M059J (cell line): Measurements from ENCODE around the gene IGF2BP3. TPM values are rescaled to one million over a fixed set of nuclear protein-coding genes. Genes with fewer than 3 reads are reported as not detected.
"Not testable (repeated sequence)": the region's sequence is repeated elsewhere in the genome, so short reads cannot be mapped to it uniquely, and the experiment has no call there.

Experiments used
- DNase-seq: peaks from one replicate; pipeline ENCODE4 v3.0.0-alpha.2; 2012; ENCODE audit warnings: low read depth
- total RNA-seq: library from RNA; depleted of rRNA; stranded (reverse); fragments of >200 nt; shearing (Covaris generic); gene quantifications from 2 replicates; pipeline ENCODE4 v1.2.3, GENCODE V29; 2014

IGF2BP3 gene
- total RNA-seq, 1 experiment from 2014 or later, result 50.6 TPM

DNA sequence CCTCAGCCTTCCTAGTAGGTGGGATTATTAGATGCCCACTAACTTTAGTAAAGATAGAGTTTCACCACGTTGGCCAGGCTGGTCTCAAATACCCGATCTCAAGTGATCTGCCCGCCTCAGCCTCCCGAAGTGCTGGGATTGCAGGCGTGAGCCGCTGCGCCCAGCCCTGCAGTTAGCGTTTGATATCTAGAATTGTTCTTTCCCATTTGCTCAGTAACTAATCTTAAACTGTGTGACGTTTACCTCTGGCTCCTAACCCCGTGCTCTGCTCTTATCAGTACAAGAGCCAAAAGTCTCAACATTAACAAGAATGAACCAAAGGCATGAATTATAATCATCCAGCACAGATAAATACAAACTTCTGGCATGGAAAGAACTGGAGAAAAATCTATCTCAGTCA, 47.4 kb downstream of the IGF2BP3 start:
- no peak for DNase-seq

DNA sequence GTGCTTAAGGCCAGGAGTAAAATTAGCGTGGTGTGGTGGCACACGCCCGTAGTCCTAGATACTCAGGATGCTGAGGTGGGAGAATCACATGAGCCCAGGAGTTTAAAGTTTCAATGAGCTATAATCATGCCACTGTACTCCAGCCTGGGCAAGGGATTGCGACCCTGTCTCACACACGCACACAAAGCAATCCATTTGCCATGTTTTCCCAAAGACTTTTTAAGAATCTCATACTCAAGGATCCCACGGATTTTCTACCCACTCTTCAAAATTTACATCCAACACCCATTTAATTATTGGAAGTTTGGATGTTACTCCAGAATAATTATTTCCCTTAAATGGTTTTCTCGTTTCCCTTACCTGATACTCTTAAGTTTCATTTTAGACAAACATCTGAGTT, 47.9 kb downstream of the IGF2BP3 start:
- no peak for DNase-seq

DNA sequence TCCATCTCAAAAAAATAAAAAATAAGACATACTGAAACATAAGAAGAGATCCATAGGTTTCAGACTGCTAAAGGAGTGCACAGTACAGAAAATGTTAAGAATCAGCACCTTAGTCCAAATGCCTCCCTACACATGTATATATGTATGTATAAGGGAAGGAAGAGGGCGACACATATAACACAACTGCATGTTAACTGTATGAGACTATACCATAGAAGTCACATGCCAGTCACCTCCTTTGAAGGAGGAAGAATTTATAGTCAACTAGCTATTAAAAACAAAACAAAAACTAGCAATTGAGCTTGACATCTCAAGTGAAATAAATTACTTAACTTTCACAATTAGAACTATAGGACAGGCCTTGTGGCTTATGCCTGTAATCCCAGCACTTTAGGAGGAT, 50.4 kb downstream of the IGF2BP3 start:
- no peak for DNase-seq

DNA sequence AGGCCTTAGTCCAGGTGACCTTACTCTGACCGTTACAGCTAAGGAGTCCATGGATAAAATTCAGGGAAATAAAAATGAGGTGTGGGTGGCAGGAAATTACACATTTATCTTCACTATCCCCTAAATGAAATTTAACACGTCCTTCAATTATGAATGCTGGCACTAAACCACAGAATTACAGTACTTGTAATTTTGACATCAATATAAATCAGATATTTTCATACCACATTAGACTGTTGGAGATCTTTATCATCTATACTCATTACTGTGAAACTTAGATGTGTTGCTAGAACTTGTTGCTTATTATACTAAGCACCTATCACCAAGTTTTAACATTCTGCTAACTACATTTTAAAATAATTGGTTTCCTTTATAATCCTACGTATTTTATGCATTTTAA, 51.1 kb downstream of the IGF2BP3 start:
- DNase-seq, result no peak

DNA sequence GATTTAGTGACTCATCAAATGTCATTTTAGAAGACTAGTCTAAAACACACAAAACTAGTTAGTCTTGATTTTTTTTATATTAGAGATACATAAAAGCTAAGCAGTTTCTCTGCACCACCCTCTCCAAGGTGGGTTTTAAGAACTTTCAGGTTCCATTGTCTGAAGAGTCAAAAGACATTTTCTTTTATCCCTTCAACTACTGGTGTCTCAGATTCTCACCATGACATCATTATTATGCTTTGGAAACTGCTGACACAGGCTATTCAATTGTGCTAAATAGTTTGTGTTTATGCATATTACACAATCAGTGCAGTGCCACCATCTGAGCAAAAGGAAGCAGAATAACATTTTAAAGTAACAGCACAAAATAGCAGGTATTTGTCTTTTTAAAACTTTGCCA, 52.2 kb downstream of the IGF2BP3 start:
- DNase-seq, result peak; percentile 70

DNA sequence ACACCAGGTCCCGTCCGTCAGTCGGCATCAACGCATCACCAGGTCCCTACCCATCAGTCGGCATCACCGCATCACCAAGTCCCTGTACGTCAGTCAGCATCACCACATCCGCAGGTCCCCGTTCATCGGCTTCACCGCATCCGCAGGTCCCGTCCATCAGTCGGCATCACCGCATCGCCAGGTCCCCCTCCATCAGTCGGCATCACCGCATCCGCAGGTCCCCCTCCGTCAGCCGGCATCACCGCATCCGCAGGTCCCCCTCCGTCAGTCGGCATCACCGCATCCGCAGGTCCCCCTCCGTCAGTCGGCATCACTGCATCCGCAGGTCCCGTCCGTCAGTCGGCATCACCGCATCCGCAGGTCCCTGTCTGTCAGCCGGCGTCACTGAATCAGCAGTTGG, 55.1 kb downstream of the IGF2BP3 start:
- no peak for DNase-seq

DNA sequence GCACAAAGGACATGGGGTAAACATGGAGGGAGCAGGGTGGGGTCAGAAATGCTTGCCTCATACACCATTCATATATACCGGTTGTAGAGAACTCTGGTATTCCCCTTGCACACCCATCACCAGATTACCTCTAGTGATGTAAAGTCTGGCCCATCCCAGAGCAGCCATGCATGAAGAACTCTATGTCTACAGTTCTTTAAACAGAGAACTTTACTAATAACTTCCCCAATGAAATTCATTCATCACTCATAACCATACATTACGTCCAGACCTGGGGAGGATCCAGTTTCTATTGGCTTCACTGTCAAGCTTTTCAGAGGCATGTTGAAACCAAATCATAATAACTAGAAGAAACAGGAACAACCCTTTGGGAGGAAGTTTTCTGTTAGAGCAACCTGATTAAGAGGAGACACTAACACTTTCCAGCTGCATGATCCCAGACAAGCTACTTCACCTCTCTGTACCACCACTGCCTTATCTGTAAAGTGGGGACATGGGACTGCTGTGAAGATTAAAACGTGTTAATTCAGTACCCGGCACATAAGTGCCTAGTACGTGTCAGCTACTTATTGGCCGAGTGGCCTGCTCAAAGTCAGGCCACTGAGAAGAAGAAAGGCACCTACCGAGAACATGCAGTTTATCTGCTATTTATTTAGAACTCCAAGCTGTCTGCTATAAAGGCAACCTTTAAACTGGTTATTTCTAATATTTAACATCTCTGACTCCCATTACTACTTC, 59.7 kb downstream of the IGF2BP3 start:
- DNase-seq, result no peak

DNA sequence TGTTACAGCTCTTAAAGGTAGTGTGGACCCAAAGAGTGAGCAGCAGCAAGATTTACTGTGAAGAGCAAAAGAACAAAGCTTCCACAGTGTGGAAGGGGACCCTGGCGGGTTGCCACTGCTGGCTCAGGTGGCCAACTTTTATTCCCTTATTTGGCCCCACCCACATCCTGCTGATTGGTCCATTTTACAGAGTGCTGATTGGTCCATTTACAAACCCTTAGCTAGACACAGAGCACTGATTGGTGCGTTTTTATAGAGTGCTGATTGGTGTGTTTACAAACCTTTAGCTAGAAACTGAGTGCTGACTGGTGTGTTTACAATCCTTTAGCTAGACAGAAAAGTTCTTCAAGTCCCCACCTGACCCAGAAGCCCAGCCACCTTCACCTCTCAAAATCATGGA, 63.7 kb downstream of the IGF2BP3 start:
- DNase-seq, result not testable (repeated sequence)

DNA sequence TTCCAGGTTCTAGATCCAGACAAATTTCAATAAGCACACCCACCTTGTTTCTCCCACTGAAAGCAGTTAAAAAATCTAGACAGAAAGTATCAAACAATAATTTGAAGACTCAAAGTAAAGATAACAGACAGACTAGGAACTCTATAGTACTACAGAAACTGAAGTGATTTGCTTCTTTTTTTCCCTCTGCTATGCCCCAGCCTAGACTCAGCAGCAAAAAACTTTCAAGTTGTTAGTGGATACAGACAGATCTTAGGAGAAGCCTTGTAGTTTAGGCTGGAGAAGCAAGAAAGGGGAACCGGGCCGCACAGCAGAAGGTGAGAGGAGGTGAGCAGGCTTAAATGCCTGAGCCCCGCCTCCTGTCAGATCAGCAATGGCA, 65.1 kb downstream of the IGF2BP3 start:
- no peak for DNase-seq

DNA sequence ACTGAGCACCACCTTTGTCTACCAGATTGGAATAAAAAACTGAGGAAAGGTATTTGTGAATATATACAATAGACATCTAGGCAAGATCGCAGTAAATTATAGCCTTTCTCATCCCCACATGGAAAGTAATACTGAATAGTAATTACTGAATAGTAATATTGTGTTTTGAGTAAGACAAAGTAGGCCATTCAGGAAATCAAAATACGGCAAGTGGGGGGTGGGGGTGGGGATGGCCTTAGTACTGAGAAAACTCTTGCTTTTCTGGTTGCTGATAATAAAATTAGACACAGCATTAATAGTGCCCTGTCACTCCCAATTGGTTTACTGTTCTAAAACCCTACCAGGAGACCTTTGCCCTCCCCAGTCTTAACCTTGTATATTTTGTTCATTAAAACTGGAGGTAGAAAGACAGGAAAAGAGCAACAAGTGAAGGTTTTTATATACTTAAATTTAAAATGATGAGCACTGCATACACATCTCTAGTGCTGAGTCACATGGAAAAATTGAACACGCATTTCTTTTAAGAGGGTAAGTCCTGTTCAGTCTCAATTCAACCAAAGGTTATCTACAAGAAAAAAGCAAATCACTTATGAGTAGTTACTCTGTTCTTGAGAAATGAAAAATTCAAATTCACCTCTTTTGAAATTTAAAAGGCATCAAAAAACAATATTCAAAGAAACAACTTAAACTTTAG, 65.6 kb downstream of the IGF2BP3 start:
- no peak for DNase-seq

DNA sequence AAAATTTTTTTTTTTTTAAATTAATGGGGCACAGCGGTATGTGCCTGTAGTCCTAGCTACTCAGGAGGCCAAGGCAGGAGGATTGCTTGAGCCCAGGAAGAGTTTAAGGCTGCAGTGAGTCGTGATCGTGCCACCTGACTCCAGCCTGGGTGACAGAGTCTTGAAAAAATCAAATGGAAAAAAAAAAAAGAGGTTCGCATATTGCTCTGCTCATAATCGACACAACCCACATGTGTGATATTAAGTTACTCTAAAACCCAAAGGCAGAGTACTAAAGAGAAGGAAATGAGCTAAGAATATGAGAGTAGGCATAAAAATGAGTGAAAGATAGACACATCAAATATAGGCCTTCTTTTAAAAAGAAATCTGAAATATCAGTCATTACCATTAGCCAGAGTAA, 66.3 kb downstream of the IGF2BP3 start:
- no peak for DNase-seq

DNA sequence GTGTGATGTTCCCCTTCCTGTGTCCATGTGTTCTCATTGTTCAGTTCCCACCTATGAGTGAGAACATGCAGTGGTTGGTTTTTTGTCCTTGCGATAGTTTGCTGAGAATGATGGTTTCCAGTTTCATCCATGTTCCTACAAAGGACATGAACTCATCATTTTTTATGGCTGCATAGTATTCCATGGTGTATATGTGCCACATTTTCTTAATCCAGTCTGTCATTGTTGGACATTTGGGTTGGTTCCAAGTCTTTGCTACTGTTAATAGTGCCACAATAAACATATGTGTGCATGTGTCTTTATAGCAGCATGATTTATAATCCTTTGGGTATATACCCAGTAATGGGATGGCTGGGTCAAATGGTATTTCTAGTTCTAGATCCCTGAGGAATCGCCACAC, 72.2 kb downstream of the IGF2BP3 start:
- DNase-seq, result not testable (repeated sequence)

DNA sequence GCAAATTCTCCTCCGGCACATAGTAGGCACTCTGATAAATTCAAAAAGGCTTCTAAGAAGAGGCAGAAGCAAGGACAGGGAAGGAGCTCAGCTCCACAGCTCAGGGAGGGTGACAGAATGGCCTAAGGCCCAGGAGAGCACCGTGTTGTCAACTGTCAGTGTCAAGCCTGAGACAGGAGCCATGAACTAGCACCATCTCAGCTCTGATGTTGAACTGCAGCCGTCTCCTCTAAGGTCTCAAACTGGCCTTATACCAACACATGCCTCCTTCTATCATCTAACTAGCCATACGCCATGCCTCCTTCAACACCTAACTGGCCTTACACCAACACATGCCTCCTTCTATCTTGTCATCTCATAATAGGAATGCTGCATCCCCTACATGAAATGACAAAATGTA, 73.0 kb downstream of the IGF2BP3 start:
- DNase-seq, result no peak

DNA sequence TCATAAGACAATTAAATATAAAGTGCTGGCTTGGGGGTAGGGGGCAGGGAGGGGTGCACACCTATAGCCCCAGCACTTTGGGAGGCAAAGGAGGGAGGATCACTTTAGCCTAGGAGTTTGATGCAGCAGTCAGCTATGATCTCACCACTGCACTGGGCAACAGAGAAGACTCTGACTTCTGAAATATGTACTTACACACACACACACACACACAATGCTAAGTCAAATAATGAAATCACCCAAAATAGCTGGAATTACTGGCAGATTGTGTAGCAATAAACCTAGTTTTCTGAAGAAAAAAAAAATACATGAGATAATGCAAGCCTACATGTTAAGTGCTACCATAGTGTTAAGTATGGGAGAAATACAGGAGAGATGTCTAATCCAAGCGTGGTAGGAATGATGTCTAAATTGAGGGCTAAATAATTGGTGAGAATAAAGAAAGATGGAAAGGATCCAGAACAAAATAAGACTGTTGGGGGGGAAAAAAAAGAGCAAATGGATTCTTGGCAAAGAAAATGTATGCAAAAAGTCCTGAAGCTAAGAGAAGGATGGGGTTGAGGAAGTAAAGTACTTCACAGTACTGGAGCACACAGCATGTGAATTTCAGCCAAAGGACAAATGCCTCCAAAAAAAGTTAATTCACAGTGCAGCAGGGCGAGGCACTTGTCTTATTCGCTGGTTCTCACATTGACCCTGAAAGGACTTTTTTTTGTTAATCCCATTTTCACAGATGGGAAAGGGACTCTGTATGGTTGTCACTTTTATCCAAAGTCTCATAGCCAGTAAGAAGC, 73.9 kb downstream of the IGF2BP3 start:
- peak; percentile 12 for DNase-seq

DNA sequence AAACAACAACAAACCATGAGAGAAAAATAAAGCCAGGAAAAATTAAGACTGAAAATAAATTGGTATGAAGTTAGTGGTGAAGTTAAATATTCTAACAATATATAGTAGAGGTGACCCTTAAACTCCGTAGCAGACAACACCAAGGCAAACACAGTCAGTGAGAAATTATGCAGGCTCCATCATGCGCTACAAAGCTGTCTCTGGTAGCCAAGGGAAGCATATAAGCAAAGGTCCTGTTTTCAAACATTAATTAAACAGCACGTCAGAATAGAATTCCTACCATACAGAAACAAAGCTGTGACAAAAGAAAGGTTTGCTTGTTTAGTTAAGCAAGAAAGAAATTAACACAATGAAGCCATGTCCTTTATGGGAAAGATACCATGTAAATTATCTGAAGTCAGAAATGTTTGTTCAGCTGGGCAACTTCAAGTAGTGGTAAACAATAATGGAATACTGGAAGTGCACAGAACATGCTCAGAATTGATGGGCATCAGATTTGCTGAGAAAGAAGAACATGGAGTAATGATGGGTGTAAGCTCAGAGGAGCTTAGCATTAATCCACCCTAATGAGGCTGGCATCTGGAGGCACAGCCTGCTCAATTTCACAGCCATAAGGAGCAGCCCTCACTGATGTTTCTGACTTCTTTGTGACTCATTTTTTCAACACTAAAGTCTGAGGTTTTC, 75.7 kb downstream of the IGF2BP3 start:
- peak; percentile 21 for DNase-seq

DNA sequence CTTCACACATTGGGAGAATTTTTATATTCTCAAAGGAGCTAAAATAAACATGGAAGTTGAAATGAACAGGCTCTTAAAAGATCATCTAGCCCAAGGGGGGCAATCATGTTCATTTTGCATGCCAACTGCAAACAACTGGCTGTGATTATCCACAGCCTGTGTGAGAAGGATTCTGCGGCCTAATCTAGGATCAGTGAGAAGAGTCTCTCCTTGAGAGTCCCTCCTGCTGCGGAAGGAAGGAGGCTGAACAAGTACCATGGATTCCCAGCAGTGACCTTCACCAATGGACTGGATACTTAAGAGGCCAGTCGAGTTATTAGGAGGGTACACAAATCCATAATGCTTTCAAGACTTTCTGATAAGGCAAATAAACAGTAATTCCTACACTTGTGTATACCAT, 76.7 kb downstream of the IGF2BP3 start:
- DNase-seq, result no peak

DNA sequence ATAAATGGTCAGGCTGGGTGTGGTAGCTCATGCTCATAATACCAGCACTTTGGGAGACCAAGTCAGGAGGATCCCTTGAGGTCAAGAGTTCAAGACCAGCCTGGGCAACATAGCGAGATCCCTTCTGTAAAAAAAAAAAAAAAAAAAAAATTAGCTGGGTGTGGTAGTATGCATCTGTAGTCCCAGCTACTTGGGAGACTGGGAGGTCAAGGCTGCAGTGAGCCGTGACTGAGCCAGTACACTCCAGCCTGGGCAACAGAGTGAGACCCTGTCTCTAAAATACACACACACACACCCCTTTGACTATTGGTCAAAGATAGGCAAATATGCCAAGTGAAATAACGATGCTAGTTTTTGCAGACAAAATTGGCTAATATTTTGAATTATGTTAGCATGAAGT, 80.6 kb downstream of the IGF2BP3 start:
- no peak for DNase-seq

DNA sequence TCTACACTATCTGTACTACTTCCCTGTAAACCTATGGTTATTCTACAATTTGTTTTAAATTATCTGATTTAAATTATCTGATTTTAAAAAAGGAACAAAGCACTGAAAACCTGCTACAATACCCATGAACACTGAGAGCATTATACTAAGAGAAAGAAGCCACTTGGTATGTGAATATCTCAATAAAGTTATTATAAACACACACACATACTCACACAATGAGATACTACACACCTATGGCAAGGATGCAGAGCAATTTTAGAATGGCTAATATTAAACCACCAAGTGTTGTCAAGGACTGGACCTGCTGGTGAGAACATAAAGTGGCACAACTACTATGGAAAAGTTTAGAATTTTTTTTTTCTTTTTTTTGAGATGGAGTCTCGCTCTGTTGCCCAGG, 82.7 kb downstream of the IGF2BP3 start:
- no peak for DNase-seq

DNA sequence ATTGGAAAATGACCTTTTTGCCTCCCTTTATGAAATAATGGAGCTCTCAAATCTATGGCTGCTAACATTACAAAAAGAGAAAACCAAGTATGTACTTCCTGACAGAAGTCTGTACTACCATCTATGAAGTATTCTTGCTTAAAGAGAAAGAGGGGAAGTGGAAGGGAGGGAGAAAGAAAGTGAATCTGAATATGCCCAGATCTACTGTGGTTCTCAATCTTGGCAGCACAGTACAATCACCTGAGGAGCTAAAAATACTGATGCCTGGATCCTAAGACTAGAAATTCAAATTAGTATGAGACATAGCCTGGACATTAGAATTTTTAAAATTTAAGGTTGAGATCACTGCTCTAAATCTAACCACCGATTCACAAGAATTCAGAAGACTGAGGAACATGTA, 85.2 kb downstream of the IGF2BP3 start:
- DNase-seq, result no peak

DNA sequence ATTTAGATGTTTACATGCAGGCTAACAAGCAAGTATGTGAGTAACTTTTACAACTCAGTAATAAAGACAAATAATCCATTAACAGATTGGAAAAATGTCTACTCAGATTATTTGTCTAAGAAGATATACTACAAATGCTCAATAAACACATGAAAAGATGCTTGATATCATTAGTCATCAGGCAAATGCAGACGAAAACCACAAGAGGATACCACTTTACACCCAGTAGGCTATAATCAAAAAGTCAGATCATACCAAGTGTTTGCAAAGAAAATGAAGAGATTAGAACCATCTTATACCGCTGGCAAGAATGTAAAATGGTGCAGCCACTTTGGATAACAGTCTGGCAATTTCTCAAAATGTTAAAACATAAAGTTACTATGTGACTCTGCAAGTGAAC, 87.1 kb downstream of the IGF2BP3 start:
- DNase-seq, result peak; percentile 73

DNA sequence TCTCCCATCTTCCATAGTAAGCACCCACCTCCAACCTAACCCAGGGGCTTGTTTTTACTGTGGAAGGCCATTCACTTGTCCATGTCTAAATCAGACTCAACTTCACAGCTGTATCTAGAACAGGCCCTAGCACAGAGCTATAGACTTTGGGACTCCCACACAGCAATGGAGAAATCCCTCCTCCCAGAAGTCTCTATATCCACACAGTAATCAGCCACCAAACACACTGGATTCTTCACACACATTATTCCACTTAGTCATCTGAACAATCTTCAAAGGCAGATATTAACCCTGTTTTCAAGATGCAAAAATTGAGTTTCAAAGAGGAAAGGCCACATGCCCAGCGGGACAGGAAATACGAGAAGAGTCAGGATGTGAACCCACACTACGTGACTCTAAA, 89.3 kb downstream of the IGF2BP3 start:
- DNase-seq, result no peak

DNA sequence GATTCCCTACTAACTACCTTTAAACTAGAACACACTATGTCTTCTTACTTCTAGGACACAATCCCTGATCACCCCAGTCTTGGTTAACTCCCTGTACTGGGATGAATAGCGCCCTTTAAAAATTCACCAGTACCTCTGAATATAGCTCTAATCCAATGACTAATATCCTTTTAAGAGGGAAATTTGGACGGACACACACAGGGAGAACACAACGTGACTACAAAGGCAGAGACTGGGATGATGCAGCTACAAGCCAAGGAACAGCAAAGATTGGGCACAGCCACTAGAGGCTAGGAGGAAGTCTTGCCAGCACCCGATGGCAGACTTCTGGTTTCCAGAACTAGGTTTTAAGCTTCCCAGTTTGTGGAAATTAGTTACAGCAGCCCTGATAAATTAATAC, 89.7 kb downstream of the IGF2BP3 start:
- DNase-seq, result peak; percentile 24
